Type B pancreatic cell (in vitro differentiated cells): Measurements from ENCODE around the gene CDH11. TPM values are rescaled to one million over a fixed set of nuclear protein-coding genes. Genes with fewer than 3 reads are reported as not detected.
A peak's percentile ranks its signal among the peaks of the same experiment; 100 is the strongest.

Source experiments
- DNase-seq: peaks from one replicate; pipeline ENCODE4 v3.0.0; 2021; ENCODE audit warnings: mixed read lengths; ENCODE audit not compliant: unreplicated experiment; ENCODE audit errors: extremely low spot score
- H3K27ac Mint-ChIP-seq: 2 replicates; pipeline ENCODE4 v1.8.0; 2021; ENCODE audit warnings: mild to moderate bottlenecking, mixed read lengths
- H3K27me3 Mint-ChIP-seq: 2 replicates; pipeline ENCODE4 v1.8.0; 2021; ENCODE audit warnings: mixed read lengths
- H3K36me3 Mint-ChIP-seq: 2 replicates; pipeline ENCODE4 v1.8.0; 2021; ENCODE audit warnings: mixed read lengths
- H3K4me1 Mint-ChIP-seq: one replicate; pipeline ENCODE4 v1.8.0; 2021; ENCODE audit warnings: mixed read lengths; ENCODE audit not compliant: unreplicated experiment
- H3K4me3 Mint-ChIP-seq: 2 replicates; pipeline ENCODE4 v1.8.0; 2021; ENCODE audit warnings: mild to moderate bottlenecking, mixed read lengths
- H3K9me3 Mint-ChIP-seq: 2 replicates; pipeline ENCODE4 v1.8.0; 2021; ENCODE audit warnings: mixed read lengths
- total RNA-seq: library from RNA; stranded (reverse); gene quantifications from 2 replicates; pipeline ENCODE4 v1.2.1, GENCODE V29; 2021; ENCODE audit warnings: low replicate concordance
- TF ChIP-seq, protein P1 (sequence below): fragments of 200-600 bp; sonication (generic); conservative IDR thresholded peaks from 2 replicates; pipeline ENCODE4 v1.5.0; 2021; ENCODE audit warnings: antibody characterized with exemption, mild to moderate bottlenecking

Gene CDH11
- total RNA-seq, 1 donor from 2014 or later = 287 TPM

DNA sequence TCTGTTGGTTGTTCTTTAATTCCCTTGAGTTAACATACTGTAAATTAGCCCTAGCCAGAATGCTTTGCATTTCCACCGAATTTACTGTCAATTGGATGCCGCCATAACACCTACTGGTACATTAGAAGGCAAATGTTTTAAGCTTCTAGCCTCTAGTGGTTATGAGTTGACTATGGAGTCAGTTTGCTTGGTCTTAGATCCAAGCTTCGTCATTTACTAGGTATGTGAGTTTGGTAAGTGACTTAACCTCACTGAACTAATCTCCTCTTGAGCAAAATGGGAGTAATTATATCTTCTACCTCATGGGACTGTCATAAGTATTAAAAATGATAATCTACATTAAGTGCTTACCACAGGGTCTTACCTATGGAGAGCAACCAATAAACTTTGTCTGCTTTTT, 20.4 kb upstream of the CDH11 start:
- Mint-ChIP-seq H3K36me3 (no peaks in the 10 kb centered on the region), H3K27ac (no peak overlapping the region), H3K4me1 (no peaks in the 10 kb centered on the region), H3K9me3 (no peaks in the 10 kb centered on the region), H3K27me3 (peaks cover 25% of the 10 kb centered on the region), H3K4me3 (no peak overlapping the region)
- TF ChIP-seq, protein P1, sequence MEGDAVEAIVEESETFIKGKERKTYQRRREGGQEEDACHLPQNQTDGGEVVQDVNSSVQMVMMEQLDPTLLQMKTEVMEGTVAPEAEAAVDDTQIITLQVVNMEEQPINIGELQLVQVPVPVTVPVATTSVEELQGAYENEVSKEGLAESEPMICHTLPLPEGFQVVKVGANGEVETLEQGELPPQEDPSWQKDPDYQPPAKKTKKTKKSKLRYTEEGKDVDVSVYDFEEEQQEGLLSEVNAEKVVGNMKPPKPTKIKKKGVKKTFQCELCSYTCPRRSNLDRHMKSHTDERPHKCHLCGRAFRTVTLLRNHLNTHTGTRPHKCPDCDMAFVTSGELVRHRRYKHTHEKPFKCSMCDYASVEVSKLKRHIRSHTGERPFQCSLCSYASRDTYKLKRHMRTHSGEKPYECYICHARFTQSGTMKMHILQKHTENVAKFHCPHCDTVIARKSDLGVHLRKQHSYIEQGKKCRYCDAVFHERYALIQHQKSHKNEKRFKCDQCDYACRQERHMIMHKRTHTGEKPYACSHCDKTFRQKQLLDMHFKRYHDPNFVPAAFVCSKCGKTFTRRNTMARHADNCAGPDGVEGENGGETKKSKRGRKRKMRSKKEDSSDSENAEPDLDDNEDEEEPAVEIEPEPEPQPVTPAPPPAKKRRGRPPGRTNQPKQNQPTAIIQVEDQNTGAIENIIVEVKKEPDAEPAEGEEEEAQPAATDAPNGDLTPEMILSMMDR = no peak
- no peak for DNase-seq

DNA sequence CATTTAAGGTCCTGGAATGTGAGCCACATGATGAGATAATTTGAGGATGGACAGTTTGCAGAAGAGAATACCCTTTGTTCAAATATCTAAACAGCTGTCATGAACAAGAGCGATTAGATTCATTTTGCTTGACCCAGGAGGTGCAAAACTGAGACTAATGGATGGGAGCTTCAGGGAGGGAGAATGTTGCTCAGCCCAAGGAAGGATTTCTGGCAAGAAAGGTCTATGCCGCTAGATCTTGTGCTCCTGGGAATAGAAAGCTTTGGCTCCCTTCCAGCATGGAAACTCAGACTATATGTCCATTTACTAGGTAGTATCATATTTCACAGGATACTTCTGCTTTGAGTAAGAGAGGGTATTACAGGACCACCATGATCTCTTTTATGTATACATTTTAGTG, 14.8 kb upstream of the CDH11 start:
- Mint-ChIP-seq H3K36me3 (no peaks in the 10 kb centered on the region), H3K4me1 (peaks cover 4% of the 10 kb centered on the region), H3K27ac (no peak overlapping the region), H3K9me3 (no peaks in the 10 kb centered on the region), H3K27me3 (peaks cover 14% of the 10 kb centered on the region), H3K4me3 (no peak overlapping the region)
- no peak for DNase-seq
- TF ChIP-seq, protein P1 = no peak

DNA sequence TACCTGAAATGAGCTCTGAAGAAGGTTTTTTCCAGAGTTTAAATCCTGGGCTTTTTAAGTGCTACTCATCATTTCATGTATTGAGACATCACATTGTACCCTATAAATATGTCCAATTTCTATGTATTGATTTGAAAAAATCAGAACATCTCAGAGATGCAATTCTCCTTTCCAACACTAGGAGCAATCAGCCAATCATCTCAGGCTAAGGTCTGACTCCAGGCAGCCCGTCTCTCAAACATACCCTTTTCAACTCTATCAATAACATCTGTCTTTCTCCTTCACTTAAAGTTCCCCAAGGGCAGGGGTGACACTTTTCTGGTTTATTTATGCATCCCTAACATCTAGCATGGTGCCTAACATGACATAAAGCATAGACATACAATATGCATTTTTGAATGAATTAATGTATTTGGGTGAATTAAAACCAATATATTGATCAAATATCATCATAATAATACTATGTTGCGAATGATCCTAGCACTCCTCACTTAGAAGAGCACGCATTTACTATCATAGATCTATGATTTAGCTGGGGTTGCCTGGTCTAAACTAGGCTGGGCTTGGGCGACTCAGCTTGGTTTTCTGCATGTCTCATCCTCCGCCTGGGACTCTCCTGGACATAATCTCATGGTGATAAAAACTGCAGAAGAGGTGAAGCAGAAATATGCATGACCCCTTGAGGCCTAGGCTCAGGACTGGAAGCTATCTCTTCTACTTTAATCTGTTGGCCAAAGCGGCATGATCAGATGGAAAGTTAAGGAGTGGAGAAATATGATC, 5.2 kb upstream of the CDH11 start:
- peaks cover 5% of the 10 kb centered on the region for H3K36me3 Mint-ChIP-seq
- H3K4me3 Mint-ChIP-seq = no peak overlapping the region
- H3K9me3 Mint-ChIP-seq = peaks cover 8% of the 10 kb centered on the region
- TF ChIP-seq, protein P1 = peak; percentile 71
- H3K4me1 Mint-ChIP-seq = peaks cover 15% of the 10 kb centered on the region
- peaks cover 44% of the 10 kb centered on the region for H3K27me3 Mint-ChIP-seq
- no peak overlapping the region for H3K27ac Mint-ChIP-seq
- no peak for DNase-seq

DNA sequence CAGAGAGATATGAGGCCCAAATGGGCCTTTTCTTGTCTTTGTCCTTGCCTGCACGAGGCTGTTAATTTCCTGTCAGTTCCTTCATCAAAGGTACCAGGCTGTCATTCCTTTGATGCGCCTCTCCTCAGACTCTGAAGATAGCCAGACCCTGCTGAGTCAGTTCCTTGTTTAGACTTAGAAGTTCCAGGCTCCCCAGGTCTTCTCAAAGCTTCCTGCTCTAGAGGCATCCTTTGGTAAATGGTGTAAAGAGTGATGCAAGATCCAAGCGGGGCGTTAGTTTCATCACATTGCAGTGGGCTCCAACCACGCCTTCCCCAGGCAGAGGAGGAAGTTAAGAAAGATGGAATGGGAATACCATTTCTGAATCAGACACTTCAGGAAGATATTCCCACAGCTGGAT, 4.0 kb upstream of the CDH11 start:
- peaks cover 8% of the 10 kb centered on the region for H3K9me3 Mint-ChIP-seq
- H3K4me1 Mint-ChIP-seq = peaks cover 15% of the 10 kb centered on the region
- DNase-seq = no peak
- TF ChIP-seq, protein P1 = no peak
- peak overlapping the region; percentile 51 for H3K4me3 Mint-ChIP-seq
- H3K36me3 Mint-ChIP-seq = peaks cover 5% of the 10 kb centered on the region
- H3K27me3 Mint-ChIP-seq = peaks cover 45% of the 10 kb centered on the region
- peak overlapping the region; percentile 56 for H3K27ac Mint-ChIP-seq

DNA sequence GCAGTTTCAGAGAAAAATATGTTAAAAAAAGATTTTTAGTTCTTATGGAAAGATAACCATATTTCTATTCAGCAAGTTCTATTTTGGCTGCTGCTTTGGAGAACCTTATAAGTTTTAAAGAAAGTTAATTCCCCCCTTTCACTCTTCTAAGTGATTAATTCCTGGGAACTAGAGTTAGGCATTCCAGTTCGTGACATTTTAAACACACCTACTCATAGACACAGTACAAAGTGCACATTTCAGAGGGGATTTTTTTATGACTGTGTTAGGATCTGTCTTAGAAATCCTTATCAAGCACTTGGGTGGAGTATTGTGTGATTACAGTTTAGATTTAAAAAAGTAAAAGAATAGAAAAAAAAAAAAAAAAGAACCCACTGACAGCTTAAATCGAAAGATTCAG, 3.5 kb upstream of the CDH11 start:
- H3K36me3 Mint-ChIP-seq = peaks cover 6% of the 10 kb centered on the region
- peak overlapping the region; percentile 31 for H3K4me3 Mint-ChIP-seq
- H3K27ac Mint-ChIP-seq = no peak overlapping the region
- TF ChIP-seq, protein P1 = no peak
- DNase-seq = no peak
- peaks cover 15% of the 10 kb centered on the region for H3K4me1 Mint-ChIP-seq
- peaks cover 49% of the 10 kb centered on the region for H3K27me3 Mint-ChIP-seq
- H3K9me3 Mint-ChIP-seq = peaks cover 8% of the 10 kb centered on the region
